Cardiac muscle cell (in vitro differentiated cells and primary cell): ENCODE results near the gene KLF6. TPM values are rescaled to one million over a fixed set of nuclear protein-coding genes. Genes with fewer than 3 reads are reported as not detected.
"Not testable (repeated sequence)": the region's sequence is repeated elsewhere in the genome, so short reads cannot be mapped to it uniquely, and the experiment has no call there.

Source experiments
- DNase-seq, 2 donors: peaks; one replicate each; pipeline versions ENCODE4 v3.0.0 to v3.0.0-alpha.2; 2010 to 2017; ENCODE audit warnings: low read depth in 1 of 2, low spot score in 1 of 2
- H3K27ac ChIP-seq: fragments of 200-600 bp; sonication (generic); 2 replicates; pipeline ENCODE4 v1.5.1; 2016
- H3K27me3 ChIP-seq: fragments of 200-600 bp; sonication (generic); 2 replicates; pipeline ENCODE4 v1.6.0; 2016; ENCODE audit warnings: control low read depth
- H3K36me3 ChIP-seq: fragments of 200-600 bp; sonication (generic); 2 replicates; pipeline ENCODE4 v1.5.1; 2016; ENCODE audit warnings: control low read depth
- H3K4me1 ChIP-seq: fragments of 200-600 bp; sonication (generic); 2 replicates; pipeline ENCODE4 v1.8.1; 2017; ENCODE audit warnings: low read depth, mild to moderate bottlenecking, mixed run types
- H3K4me3 ChIP-seq: fragments of 200-600 bp; sonication (generic); 2 replicates; pipeline ENCODE4 v1.5.1; 2016; ENCODE audit warnings: mild to moderate bottlenecking
- H3K9me3 ChIP-seq: fragments of 200-600 bp; sonication (generic); 2 replicates; pipeline ENCODE4 v1.5.1; 2017; ENCODE audit warnings: low read depth, mild to moderate bottlenecking, control low read depth
- polyA plus RNA-seq: library from polyadenylated mRNA; unstranded; fragments of >200 nt; fragmentation: Nextera tagmentation; extraction: Ambion mirVana; gene quantifications from 2 replicates; pipeline ENCODE4 v1.2.1, GENCODE V29; 2016
- total RNA-seq: library from RNA; depleted of rRNA; stranded (reverse); fragments of >200 nt; gene quantifications from 2 replicates; pipeline ENCODE4 v1.2.3, GENCODE V29; 2016
- TF ChIP-seq, protein P1 (sequence below): IDR thresholded peaks from 2 replicates; pipeline ENCODE4 v1.5.1; 2012; ENCODE audit warnings: low read depth, mild to moderate bottlenecking, low read length

The KLF6 gene
- total and polyA plus RNA-seq, 2 experiments from 2014 or later: 8.4 to 40.3 TPM

DNA sequence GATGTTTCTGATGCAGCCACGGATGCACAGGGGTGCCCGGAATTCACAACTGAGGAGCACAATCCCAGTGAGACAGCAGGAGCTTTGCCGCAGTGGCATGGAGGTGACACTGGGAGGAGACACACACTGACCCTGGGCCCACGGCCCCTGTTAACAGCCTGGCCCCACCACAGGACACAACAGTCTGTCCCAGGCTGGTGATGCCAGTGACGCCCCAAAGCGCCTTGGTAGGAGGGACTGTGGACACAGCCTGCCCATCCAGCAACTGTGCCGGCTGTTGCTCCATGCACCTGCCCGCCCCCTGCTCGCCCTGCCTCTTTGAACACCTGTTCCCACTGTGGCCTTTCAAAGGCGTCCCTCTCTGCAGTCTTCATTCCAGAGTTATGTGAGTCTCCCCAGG is 49.8 kb downstream of the KLF6 start:
- Histone ChIP-seq H3K4me1 (peaks cover 5% of the 10 kb centered on the region), H3K36me3 (no peaks in the 10 kb centered on the region), H3K27me3 (peaks cover 6% of the 10 kb centered on the region), H3K9me3 (no peaks in the 10 kb centered on the region), H3K27ac (no peak overlapping the region), H3K4me3 (no peak overlapping the region)
- TF ChIP-seq, protein P1, sequence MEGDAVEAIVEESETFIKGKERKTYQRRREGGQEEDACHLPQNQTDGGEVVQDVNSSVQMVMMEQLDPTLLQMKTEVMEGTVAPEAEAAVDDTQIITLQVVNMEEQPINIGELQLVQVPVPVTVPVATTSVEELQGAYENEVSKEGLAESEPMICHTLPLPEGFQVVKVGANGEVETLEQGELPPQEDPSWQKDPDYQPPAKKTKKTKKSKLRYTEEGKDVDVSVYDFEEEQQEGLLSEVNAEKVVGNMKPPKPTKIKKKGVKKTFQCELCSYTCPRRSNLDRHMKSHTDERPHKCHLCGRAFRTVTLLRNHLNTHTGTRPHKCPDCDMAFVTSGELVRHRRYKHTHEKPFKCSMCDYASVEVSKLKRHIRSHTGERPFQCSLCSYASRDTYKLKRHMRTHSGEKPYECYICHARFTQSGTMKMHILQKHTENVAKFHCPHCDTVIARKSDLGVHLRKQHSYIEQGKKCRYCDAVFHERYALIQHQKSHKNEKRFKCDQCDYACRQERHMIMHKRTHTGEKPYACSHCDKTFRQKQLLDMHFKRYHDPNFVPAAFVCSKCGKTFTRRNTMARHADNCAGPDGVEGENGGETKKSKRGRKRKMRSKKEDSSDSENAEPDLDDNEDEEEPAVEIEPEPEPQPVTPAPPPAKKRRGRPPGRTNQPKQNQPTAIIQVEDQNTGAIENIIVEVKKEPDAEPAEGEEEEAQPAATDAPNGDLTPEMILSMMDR: no peak
- no peak for DNase-seq

DNA sequence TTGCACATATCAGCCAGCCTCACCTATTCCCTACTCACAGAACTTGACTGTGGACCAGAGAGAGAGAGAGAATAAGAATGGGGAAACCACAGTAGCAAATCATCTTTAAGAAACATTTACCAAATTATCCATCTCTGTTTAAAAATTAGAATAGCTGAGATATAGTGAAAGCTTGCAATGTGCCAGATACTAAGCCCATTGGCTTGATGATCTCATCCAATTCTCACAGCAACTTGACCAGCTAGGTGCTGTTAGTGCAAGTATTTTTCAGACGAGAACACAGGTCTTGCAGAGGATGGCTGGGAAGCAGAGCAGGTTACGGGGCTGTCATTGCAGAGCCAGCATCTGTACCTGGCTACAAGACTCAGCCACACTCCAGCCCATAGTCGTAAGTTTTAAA is 50.9 kb downstream of the KLF6 start:
- Histone ChIP-seq H3K4me1 (peaks cover 5% of the 10 kb centered on the region), H3K36me3 (no peaks in the 10 kb centered on the region), H3K27me3 (peaks cover 6% of the 10 kb centered on the region), H3K4me3 (no peak overlapping the region), H3K27ac (no peak overlapping the region), H3K9me3 (no peaks in the 10 kb centered on the region)
- DNase-seq: no peak
- TF ChIP-seq, protein P1: no peak

DNA sequence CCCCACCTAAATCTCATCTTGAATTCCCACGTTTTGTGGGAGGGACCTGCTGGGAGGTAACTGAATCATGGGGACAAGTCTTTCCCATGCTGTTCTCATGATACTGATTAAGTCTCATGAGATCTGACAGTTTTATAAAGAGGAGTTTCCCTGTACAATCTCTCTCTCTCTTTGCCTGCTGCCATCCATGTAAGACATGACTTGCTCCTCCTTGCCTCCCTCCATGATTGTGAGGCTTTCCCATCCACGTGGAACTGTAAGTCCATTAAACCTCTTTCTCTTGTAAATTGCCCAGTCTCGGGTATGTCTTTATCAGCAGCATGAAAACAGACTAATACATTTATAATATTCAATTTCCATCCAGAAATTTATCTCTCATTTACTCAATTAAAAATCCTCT is 52.8 kb downstream of the KLF6 start:
- not testable (repeated sequence) for DNase-seq, H3K4me1 ChIP-seq, H3K4me3 ChIP-seq, H3K9me3 ChIP-seq, H3K27ac ChIP-seq, H3K36me3 ChIP-seq
- peaks cover 11% of the 10 kb centered on the region for H3K27me3 ChIP-seq

DNA sequence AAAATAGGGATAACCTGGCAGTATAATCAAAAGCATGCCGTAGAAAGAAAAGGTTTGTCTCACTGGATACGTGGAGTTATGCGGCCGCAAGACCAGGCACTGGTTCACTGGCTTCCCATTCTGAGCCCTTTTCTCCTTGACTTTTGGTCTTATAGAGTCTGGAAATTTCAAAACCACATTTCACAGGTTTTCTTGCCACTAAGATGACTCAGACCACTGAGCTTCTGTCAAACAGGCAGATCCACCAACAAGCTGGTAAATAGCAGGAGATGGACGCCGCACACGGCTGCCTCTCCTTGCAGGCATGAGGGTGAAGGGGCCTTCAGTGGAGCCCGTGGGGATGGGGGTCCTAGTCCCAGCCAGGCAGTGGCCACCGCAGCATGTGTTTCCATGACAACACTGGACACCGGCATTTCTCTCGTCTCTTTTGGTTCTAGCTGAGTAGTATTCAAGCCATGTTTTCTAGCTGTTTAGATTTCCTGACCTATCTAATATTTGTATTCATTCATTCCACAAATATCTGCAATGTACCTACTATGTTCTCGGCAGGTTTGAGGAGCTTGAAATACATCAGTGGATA is 55.5 kb downstream of the KLF6 start:
- no peak overlapping the region for H3K27ac ChIP-seq

DNA sequence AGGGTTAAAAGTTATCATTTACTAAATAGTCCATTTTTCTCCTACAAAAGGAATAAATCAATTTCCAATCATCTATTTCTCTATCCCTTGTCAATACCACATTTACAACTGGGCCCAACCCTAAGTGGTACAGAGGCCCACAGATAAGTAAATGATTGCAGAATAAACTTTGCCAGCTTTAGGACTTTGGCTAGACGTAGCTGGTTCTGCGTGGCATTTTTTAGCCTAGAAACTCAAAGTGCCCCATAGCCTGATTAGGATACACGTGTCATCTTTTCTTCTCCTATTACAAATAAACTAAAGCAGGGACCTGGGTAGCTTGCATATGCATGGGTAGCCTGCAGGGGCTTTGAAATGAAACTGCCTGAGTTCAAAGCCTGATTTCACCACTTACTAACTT is 56.4 kb downstream of the KLF6 start:
- no peaks in the 10 kb centered on the region for H3K4me1 ChIP-seq
- peaks cover 6% of the 10 kb centered on the region for H3K27me3 ChIP-seq
- DNase-seq: no peak
- H3K36me3 ChIP-seq: no peaks in the 10 kb centered on the region
- no peak overlapping the region for H3K27ac ChIP-seq
- H3K4me3 ChIP-seq: no peak overlapping the region
- TF ChIP-seq, protein P1: no peak
- no peaks in the 10 kb centered on the region for H3K9me3 ChIP-seq

More for the DNA sequence above, 55.5 kb downstream of the KLF6 start:
- TF ChIP-seq, protein P1: no peak
- no peaks in the 10 kb centered on the region for H3K4me1 ChIP-seq
- DNase-seq: peak in 1 of 2 donors; percentile 38
- no peaks in the 10 kb centered on the region for H3K36me3 ChIP-seq
- H3K27me3 ChIP-seq: peaks cover 10% of the 10 kb centered on the region
- H3K9me3 ChIP-seq: no peaks in the 10 kb centered on the region
- H3K4me3 ChIP-seq: no peak overlapping the region

DNA sequence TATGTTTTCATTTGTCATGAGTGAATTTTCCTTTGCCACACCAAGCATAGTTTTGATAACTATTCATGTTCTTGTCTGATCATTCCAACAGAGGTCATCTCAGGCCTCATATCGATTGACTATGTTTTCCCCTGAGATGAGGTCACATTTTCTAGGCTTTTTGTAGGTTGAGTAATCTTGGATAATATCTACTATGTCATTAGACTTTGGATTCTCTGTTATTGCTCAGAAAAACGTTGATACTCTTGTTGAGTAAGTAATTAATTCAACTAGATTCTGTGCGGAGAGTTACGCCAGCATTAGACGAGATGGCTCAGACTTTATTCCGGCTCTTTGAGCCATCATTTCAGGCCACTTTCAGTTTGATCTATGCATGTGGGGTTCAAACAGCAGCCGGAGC is 57.7 kb downstream of the KLF6 start:
- no peak for DNase-seq
- TF ChIP-seq, protein P1: no peak
- H3K4me1 ChIP-seq: no peaks in the 10 kb centered on the region
- H3K27ac ChIP-seq: no peak overlapping the region
- H3K36me3 ChIP-seq: no peaks in the 10 kb centered on the region
- no peaks in the 10 kb centered on the region for H3K9me3 ChIP-seq
- no peak overlapping the region for H3K4me3 ChIP-seq
- H3K27me3 ChIP-seq: peaks cover 6% of the 10 kb centered on the region
